ENCODE measurements around the gene DNAH11.

DNAH11 gene

GRCh38 chr7:21887779-21888178 is 344.9 kb downstream of the DNAH11 start:
- Histone ChIP-seq H3K4me1 (no peaks in the 10 kb centered on the region), H3K4me3 (ENCODE audit: low read depth, low read length) (no peak overlapping the region), H3K9me3 (no peaks in the 10 kb centered on the region), H3K27me3 (no peaks in the 10 kb centered on the region), H3K36me3 (no peaks in the 10 kb centered on the region)
- no peak for DNase-seq
- TF ChIP-seq CTCF (IDR thresholded peaks at IDR 0.05; ENCODE audit: low read depth, low read length) = no peak

- no peaks in the 10 kb centered on the region for H3K27me3 ChIP-seq
- H3K4me3 ChIP-seq (ENCODE audit: low read depth, low read length) = no peak overlapping the region
- DNase-seq = no peak
- no peaks in the 10 kb centered on the region for H3K36me3 ChIP-seq
- no peaks in the 10 kb centered on the region for H3K9me3 ChIP-seq
- TF ChIP-seq CTCF (IDR thresholded peaks at IDR 0.05; ENCODE audit: low read depth, low read length) = no peak
- H3K4me1 ChIP-seq = no peaks in the 10 kb centered on the region
Measured at GRCh38 chr7:21891291-21891690, 348.5 kb downstream of the DNAH11 start.

GRCh38 chr7:21893401-21893800 is 350.6 kb downstream of the DNAH11 start:
- H3K36me3 ChIP-seq = no peaks in the 10 kb centered on the region; the same call in 1 of the 2 replicates
- no peak overlapping the region for H3K4me3 ChIP-seq (ENCODE audit: low read depth, low read length)
- TF ChIP-seq CTCF (IDR thresholded peaks at IDR 0.05; ENCODE audit: low read depth, low read length) = no peak
- H3K27me3 ChIP-seq = no peaks in the 10 kb centered on the region
- no peaks in the 10 kb centered on the region for H3K4me1 ChIP-seq
- DNase-seq = no peak
- H3K9me3 ChIP-seq = no peaks in the 10 kb centered on the region

GRCh38 chr7:21898265-21898930 is 355.6 kb downstream of the DNAH11 start:
- H3K4me1 ChIP-seq = no peaks in the 10 kb centered on the region
- TF ChIP-seq CTCF (IDR thresholded peaks at IDR 0.05; ENCODE audit: low read depth, low read length) = no peak
- no peak overlapping the region for H3K4me3 ChIP-seq (ENCODE audit: low read depth, low read length)
- H3K36me3 ChIP-seq = peaks cover 15% of the 10 kb centered on the region
- DNase-seq = no peak
- no peaks in the 10 kb centered on the region for H3K9me3 ChIP-seq
- no peaks in the 10 kb centered on the region for H3K27me3 ChIP-seq

- Histone ChIP-seq H3K4me3 (ENCODE audit: low read depth, low read length) (no peak overlapping the region), H3K9me3 (no peaks in the 10 kb centered on the region), H3K4me1 (no peaks in the 10 kb centered on the region), H3K36me3 (peaks cover 28% of the 10 kb centered on the region), H3K27me3 (no peaks in the 10 kb centered on the region)
- TF ChIP-seq CTCF (IDR thresholded peaks at IDR 0.05; ENCODE audit: low read depth, low read length) = no peak
- DNase-seq = no peak
Measured at GRCh38 chr7:21902240-21902639, 359.4 kb downstream of the DNAH11 start.

GRCh38 chr7:21903020-21903786 is 360.4 kb downstream of the DNAH11 start:
- TF ChIP-seq CTCF (IDR thresholded peaks at IDR 0.05; ENCODE audit: low read depth, low read length) = no peak
- peaks cover 33% of the 10 kb centered on the region for H3K36me3 ChIP-seq
- no peaks in the 10 kb centered on the region for H3K9me3 ChIP-seq
- no peak for DNase-seq
- no peaks in the 10 kb centered on the region for H3K27me3 ChIP-seq
- H3K4me1 ChIP-seq = no peaks in the 10 kb centered on the region
- no peak overlapping the region for H3K4me3 ChIP-seq (ENCODE audit: low read depth, low read length)

All from BE2C (cell line).